GM23338 (cell line): Measurements from ENCODE around the gene SCN4A.

Experiments
- CREB1 ChIP-seq: fragments of 250-450 bp; sonication (Bioruptor Pico); IDR thresholded peaks from 2 replicates; pipeline ENCODE4 v1.5.0; 2020; ENCODE audit warnings: low read depth, mild to moderate bottlenecking, moderate library complexity
- EZH2 ChIP-seq: fragments of 200-600 bp; sonication (generic); IDR thresholded peaks from one replicate; pipeline ENCODE4 v1.8.0; 2017; ENCODE audit warnings: antibody characterized with exemption, mild to moderate bottlenecking, low read depth; ENCODE audit not compliant: unreplicated experiment
- EZH2phosphoT487 ChIP-seq: fragments of 200-600 bp; sonication (generic); IDR thresholded peaks from one replicate; pipeline ENCODE4 v1.8.1; 2018; ENCODE audit warnings: antibody characterized with exemption; ENCODE audit not compliant: unreplicated experiment
- JUNB ChIP-seq: IDR thresholded peaks from one replicate; pipeline ENCODE4 v1.6.1; 2016; ENCODE audit warnings: antibody characterized with exemption; ENCODE audit not compliant: unreplicated experiment
- NANOG ChIP-seq: IDR thresholded peaks from 2 replicates; pipeline ENCODE4 v1.6.1; 2016; ENCODE audit warnings: antibody characterized with exemption, borderline replicate concordance
- POLR2AphosphoS5 ChIP-seq: IDR thresholded peaks from 2 replicates; pipeline ENCODE4 v1.6.1; 2016; ENCODE audit warnings: antibody characterized with exemption, low read depth
- ZNF114 ChIP-seq: fragments of 250-450 bp; sonication (Bioruptor Pico); IDR thresholded peaks from 2 replicates; pipeline ENCODE4 v1.5.0; 2020; ENCODE audit warnings: mild to moderate bottlenecking, moderate library complexity
- ZNF331 ChIP-seq: fragments of 250-450 bp; sonication (Bioruptor Pico); IDR thresholded peaks from 2 replicates; pipeline ENCODE4 v1.5.0; 2020; ENCODE audit warnings: low read depth, mild to moderate bottlenecking, moderate library complexity
- TF ChIP-seq, protein P1 (sequence below), 2 experiments: fragments of 200-600 bp in 1 of 2; sonication (generic) in 1 of 2; conservative IDR thresholded peaks; 2 replicates each; pipeline versions ENCODE4 v1.5.1 to v1.6.1; 2016 to 2017; ENCODE audit warnings: antibody characterized with exemption in 2 of 2, low read depth in 2 of 2, mild to moderate bottlenecking in 2 of 2, moderate library complexity in 1 of 2
- TF ChIP-seq, protein P2 (sequence below): IDR thresholded peaks from 2 replicates; pipeline ENCODE4 v1.6.1; 2016; ENCODE audit warnings: antibody characterized with exemption
- TF ChIP-seq, protein P3 (sequence below): IDR thresholded peaks from one replicate; pipeline ENCODE4 v1.6.1; 2018; ENCODE audit warnings: antibody characterized with exemption; ENCODE audit not compliant: unreplicated experiment
- TF ChIP-seq, protein P4 (sequence below): fragments of 250-450 bp; sonication (Bioruptor Pico); IDR thresholded peaks from 2 replicates; pipeline ENCODE4 v1.5.0; 2020; ENCODE audit warnings: mild to moderate bottlenecking, moderate library complexity

DNA sequence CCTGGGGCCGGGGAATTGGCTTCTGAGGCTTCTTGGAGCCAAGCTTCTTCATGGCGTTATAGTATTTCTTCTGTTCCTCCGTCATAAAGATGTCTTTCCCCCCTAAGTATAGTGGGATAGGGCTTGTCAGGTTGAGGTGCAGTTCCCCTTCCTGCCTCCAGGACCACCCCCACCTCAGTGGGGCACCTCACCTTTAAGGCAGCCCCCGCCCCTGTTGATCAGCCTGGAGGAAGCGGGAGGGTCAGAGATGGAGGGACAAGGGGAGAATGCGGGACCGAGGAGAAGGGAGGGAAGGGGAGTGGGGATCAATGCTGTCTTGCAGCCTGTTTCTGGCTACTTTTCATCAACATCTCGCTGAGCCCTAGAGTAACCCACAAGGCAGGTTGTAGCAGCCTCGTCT, 29.0 kb downstream of the SCN4A start:
- TF ChIP-seq, protein P1, sequence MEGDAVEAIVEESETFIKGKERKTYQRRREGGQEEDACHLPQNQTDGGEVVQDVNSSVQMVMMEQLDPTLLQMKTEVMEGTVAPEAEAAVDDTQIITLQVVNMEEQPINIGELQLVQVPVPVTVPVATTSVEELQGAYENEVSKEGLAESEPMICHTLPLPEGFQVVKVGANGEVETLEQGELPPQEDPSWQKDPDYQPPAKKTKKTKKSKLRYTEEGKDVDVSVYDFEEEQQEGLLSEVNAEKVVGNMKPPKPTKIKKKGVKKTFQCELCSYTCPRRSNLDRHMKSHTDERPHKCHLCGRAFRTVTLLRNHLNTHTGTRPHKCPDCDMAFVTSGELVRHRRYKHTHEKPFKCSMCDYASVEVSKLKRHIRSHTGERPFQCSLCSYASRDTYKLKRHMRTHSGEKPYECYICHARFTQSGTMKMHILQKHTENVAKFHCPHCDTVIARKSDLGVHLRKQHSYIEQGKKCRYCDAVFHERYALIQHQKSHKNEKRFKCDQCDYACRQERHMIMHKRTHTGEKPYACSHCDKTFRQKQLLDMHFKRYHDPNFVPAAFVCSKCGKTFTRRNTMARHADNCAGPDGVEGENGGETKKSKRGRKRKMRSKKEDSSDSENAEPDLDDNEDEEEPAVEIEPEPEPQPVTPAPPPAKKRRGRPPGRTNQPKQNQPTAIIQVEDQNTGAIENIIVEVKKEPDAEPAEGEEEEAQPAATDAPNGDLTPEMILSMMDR (conservative IDR thresholded peaks at IDR 0.05; ENCODE audit: low read depth in 2 of 2): peak; percentile 19 to 36
- TF ChIP-seq EZH2 (no peak), POLR2AphosphoS5 (no peak), CREB1 (CRISPR knock-in tag) (no peak), EZH2phosphoT487 (no peak), ZNF114 (CRISPR knock-in tag) (no peak), JUNB (no peak), NANOG (no peak), ZNF331 (CRISPR knock-in tag) (no peak)
- TF ChIP-seq, protein P2, sequence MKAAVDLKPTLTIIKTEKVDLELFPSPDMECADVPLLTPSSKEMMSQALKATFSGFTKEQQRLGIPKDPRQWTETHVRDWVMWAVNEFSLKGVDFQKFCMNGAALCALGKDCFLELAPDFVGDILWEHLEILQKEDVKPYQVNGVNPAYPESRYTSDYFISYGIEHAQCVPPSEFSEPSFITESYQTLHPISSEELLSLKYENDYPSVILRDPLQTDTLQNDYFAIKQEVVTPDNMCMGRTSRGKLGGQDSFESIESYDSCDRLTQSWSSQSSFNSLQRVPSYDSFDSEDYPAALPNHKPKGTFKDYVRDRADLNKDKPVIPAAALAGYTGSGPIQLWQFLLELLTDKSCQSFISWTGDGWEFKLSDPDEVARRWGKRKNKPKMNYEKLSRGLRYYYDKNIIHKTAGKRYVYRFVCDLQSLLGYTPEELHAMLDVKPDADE: no peak
- TF ChIP-seq, protein P3, sequence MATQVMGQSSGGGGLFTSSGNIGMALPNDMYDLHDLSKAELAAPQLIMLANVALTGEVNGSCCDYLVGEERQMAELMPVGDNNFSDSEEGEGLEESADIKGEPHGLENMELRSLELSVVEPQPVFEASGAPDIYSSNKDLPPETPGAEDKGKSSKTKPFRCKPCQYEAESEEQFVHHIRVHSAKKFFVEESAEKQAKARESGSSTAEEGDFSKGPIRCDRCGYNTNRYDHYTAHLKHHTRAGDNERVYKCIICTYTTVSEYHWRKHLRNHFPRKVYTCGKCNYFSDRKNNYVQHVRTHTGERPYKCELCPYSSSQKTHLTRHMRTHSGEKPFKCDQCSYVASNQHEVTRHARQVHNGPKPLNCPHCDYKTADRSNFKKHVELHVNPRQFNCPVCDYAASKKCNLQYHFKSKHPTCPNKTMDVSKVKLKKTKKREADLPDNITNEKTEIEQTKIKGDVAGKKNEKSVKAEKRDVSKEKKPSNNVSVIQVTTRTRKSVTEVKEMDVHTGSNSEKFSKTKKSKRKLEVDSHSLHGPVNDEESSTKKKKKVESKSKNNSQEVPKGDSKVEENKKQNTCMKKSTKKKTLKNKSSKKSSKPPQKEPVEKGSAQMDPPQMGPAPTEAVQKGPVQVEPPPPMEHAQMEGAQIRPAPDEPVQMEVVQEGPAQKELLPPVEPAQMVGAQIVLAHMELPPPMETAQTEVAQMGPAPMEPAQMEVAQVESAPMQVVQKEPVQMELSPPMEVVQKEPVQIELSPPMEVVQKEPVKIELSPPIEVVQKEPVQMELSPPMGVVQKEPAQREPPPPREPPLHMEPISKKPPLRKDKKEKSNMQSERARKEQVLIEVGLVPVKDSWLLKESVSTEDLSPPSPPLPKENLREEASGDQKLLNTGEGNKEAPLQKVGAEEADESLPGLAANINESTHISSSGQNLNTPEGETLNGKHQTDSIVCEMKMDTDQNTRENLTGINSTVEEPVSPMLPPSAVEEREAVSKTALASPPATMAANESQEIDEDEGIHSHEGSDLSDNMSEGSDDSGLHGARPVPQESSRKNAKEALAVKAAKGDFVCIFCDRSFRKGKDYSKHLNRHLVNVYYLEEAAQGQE: no peak
- TF ChIP-seq, protein P4, sequence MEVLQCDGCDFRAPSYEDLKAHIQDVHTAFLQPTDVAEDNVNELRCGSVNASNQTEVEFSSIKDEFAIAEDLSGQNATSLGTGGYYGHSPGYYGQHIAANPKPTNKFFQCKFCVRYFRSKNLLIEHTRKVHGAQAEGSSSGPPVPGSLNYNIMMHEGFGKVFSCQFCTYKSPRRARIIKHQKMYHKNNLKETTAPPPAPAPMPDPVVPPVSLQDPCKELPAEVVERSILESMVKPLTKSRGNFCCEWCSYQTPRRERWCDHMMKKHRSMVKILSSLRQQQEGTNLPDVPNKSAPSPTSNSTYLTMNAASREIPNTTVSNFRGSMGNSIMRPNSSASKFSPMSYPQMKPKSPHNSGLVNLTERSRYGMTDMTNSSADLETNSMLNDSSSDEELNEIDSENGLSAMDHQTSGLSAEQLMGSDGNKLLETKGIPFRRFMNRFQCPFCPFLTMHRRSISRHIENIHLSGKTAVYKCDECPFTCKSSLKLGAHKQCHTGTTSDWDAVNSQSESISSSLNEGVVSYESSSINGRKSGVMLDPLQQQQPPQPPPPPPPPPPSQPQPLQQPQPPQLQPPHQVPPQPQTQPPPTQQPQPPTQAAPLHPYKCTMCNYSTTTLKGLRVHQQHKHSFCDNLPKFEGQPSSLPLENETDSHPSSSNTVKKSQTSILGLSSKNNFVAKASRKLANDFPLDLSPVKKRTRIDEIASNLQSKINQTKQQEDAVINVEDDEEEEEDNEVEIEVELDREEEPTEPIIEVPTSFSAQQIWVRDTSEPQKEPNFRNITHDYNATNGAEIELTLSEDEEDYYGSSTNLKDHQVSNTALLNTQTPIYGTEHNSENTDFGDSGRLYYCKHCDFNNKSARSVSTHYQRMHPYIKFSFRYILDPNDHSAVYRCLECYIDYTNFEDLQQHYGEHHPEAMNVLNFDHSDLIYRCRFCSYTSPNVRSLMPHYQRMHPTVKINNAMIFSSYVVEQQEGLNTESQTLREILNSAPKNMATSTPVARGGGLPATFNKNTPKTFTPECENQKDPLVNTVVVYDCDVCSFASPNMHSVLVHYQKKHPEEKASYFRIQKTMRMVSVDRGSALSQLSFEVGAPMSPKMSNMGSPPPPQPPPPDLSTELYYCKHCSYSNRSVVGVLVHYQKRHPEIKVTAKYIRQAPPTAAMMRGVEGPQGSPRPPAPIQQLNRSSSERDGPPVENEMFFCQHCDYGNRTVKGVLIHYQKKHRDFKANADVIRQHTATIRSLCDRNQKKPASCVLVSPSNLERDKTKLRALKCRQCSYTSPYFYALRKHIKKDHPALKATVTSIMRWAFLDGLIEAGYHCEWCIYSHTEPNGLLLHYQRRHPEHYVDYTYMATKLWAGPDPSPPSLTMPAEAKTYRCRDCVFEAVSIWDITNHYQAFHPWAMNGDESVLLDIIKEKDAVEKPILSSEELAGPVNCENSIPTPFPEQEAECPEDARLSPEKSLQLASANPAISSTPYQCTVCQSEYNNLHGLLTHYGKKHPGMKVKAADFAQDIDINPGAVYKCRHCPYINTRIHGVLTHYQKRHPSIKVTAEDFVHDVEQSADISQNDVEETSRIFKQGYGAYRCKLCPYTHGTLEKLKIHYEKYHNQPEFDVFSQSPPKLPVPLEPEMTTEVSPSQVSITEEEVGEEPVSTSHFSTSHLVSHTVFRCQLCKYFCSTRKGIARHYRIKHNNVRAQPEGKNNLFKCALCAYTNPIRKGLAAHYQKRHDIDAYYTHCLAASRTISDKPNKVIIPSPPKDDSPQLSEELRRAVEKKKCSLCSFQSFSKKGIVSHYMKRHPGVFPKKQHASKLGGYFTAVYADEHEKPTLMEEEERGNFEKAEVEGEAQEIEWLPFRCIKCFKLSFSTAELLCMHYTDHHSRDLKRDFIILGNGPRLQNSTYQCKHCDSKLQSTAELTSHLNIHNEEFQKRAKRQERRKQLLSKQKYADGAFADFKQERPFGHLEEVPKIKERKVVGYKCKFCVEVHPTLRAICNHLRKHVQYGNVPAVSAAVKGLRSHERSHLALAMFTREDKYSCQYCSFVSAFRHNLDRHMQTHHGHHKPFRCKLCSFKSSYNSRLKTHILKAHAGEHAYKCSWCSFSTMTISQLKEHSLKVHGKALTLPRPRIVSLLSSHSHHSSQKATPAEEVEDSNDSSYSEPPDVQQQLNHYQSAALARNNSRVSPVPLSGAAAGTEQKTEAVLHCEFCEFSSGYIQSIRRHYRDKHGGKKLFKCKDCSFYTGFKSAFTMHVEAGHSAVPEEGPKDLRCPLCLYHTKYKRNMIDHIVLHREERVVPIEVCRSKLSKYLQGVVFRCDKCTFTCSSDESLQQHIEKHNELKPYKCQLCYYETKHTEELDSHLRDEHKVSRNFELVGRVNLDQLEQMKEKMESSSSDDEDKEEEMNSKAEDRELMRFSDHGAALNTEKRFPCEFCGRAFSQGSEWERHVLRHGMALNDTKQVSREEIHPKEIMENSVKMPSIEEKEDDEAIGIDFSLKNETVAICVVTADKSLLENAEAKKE (CRISPR knock-in tag): no peak
